GM18951 (cell line): ENCODE results near the gene XPO1.
"Not testable (repeated sequence)": the region's sequence is repeated elsewhere in the genome, so short reads cannot be mapped to it uniquely, and the experiment has no call there.

Experiments used
- POLR2A ChIP-seq: IDR thresholded peaks from 4 replicates; pipeline ENCODE4 v1.6.1; 2011; ENCODE audit warnings: mild to moderate bottlenecking; ENCODE audit not compliant: insufficient read length, insufficient read depth; ENCODE audit errors: extremely low read depth
- in situ Hi-C: fragments of 300-500 bp; cut with MboI; formaldehyde crosslinking; loops from one replicate; pipeline ENCODE4 v1.12.0; 2022; ENCODE audit warnings: low sequenced_read_pairs, mixed read lengths, inconsistent platforms; ENCODE audit not compliant: unreplicated experiment

XPO1 gene, protein sequence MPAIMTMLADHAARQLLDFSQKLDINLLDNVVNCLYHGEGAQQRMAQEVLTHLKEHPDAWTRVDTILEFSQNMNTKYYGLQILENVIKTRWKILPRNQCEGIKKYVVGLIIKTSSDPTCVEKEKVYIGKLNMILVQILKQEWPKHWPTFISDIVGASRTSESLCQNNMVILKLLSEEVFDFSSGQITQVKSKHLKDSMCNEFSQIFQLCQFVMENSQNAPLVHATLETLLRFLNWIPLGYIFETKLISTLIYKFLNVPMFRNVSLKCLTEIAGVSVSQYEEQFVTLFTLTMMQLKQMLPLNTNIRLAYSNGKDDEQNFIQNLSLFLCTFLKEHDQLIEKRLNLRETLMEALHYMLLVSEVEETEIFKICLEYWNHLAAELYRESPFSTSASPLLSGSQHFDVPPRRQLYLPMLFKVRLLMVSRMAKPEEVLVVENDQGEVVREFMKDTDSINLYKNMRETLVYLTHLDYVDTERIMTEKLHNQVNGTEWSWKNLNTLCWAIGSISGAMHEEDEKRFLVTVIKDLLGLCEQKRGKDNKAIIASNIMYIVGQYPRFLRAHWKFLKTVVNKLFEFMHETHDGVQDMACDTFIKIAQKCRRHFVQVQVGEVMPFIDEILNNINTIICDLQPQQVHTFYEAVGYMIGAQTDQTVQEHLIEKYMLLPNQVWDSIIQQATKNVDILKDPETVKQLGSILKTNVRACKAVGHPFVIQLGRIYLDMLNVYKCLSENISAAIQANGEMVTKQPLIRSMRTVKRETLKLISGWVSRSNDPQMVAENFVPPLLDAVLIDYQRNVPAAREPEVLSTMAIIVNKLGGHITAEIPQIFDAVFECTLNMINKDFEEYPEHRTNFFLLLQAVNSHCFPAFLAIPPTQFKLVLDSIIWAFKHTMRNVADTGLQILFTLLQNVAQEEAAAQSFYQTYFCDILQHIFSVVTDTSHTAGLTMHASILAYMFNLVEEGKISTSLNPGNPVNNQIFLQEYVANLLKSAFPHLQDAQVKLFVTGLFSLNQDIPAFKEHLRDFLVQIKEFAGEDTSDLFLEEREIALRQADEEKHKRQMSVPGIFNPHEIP (N-terminal part only)

DNA sequence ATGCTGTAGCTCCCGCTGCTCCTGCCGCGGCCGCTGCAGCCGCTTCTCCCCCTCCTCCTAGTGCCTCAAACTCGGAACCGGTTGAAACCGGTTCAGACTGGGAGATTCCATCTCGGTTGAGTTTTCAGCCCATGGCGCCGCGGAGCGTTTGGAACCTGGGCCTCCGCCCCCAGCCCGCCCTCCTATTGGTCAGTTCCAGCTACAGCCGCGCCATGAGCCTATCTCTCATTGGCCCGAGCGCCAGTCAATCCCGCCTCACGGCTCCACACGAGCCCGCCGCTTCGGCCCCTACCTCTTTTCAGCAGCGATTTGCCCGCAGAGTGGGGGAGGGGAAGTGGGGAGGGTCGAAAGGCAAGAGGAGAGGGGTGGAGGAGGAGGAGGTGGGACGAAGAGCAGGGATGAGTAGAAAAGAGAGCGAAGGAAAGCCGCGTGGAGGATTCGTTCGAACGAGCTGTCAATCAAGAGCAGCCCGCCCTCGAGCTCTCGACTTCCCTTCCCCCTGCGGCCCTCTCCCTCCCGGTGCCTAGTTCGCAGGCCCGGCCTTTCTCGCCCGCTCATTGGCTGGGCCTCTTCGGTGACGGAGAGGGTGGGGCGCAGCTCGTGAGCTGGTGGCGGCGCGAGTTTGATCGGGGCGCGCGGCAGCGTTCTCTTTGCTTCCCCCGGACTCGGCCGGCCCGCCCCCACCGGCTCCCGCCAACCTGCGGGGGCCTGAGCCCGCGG, at the start of gene XPO1:
XPO1 (minus strand) TSS at position 157 of the 720 bp plus-strand sequence. CDS start 4,459 bp downstream, outside the sequence.
- in situ Hi-C loops, result no loop called here
- TF ChIP-seq POLR2A, result peak; percentile 96

DNA sequence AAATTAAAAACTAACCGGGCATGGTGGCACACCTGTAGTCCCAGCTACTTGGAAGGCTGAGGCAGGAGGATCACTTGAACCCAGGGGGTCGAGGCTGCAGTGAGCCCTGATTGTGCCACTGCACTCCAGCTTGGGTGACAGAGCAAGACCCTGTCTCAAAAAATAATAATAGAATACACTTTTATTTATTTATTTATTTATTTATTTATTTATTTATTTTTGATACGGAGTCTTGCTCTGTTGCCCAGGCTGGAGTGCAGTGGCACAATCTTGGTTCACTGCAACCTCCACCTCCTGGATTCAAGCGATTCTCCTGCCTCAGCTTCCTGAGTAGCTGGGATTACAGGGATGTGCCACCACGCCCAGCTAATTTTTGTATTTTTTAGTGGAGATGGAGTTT, 48.8 kb upstream of the XPO1 start:
- in situ Hi-C loops, result not testable (repeated sequence)

DNA sequence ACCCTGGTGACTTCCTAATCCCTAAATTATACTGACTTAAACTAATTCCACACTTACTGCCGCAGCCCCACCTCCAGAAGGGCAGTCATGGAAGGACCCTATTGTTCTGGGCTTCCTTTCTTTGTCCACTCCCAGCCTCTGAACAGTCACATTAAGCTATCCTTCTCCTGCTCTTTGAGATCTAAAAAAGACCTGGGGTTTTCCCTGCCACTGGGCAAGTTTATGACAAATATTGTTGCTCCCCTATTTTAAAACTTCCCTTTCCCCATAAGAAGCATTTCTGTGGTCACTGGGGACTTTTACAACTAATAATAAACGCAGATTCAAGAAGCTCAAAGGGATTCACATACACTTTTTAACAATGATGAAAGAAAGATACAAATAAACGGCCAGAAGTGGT, 47.2 kb upstream of the XPO1 start:
- in situ Hi-C loops, result no loop called here
- TF ChIP-seq POLR2A, result no peak

DNA sequence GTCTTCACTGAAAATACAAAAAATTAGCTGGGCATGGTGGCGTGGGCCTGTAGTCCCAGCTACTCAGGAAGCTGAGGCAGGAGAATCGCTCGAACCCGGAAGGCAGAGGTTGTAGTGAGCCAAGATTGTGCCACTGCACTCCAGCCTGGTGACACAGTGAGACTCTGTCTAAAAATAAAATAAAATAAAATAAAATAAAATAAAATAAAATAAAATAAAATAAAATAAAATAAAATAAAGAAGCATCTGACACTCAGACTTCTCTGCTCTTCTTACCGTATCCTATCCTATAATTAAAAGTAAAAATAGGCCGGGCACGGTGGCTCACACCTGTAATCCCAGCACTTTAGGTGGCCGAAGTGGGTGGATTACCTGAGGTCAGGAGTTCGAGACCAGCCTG, 46.2 kb upstream of the XPO1 start:
- in situ Hi-C loops, result not testable (repeated sequence)

DNA sequence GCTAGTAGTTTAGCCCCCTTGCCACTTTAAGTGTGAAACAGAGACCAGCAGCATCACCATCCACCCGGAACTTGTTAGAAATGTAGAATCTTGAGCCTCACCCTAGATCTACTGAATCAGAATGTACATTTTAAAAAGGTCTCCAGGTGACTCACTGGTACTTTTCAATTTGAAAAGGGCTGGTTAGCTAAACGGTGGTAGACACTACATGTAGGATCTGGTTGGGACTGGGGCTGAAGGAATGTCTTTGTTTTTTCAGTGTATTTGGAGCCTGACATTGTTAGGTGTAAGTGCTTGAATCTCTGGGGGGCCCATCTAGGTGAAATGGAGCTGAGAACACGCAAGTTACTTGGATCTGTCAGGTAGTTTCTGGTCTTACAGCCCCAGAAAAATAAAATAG, 44.0 kb upstream of the XPO1 start:
- in situ Hi-C loops, result no loop called here

DNA sequence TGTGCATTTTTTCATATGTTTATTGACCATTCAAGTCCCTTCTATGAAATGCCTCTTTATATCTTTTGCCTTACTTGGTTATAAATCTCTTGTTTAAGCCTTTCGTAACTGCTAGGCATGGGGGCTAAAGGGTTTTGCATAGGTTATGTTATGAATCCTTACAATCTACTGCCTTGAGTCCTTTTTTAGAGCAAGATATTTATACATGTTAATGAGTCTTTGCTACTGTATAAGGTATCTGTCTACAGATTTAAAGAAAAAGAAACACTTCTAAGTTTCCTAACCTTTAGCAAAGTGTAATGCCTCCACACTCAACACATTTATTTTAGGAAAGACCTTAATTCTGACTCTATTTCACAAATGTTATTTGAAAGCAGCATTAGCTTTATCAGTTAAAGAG, 43.6 kb upstream of the XPO1 start:
- in situ Hi-C loops, result no loop called here
- TF ChIP-seq POLR2A, result no peak

More for the DNA sequence above, 44.0 kb upstream of the XPO1 start:
- no peak for TF ChIP-seq POLR2A

DNA sequence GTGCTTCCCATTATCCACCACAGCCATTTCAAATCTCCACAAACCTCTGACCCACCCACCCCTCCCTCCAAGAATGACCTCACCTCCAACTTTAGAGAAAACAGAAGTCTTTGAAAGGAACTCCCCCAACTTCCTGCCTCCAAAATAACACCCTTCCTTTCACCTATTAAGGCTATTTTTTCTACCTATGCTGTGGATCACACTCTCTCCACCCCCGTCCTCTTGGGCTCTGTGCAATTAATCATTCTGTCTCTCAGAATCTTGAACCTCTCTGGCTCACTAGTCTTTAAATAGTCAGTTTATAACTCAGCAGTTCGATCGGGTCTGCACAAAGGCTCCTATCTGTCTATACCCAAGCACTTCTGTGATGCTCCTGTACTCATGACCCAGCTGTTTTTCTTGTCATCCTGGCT, 37.3 kb upstream of the XPO1 start:
- TF ChIP-seq POLR2A, result no peak
- in situ Hi-C loops, result no loop called here

DNA sequence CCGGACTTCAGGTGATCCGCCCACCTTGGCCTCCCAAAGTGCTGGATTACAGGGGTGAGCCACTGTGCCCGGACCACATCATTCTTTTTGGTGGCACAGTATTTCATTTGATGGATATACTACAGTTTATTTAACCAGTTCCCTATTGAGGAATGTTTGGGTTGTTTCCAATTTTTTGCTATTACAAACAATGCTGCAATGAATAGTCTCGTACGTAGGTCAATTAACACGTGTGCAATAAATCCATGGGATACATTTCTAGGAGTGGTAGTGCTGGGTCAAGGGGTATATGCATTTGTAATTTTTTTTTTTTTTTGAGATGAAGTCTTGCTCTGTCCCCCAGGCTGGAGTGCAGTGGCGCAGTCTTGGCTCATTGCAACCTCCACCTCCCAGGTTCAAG, 28.4 kb upstream of the XPO1 start:
- in situ Hi-C loops, result no loop called here
- TF ChIP-seq POLR2A, result no peak

DNA sequence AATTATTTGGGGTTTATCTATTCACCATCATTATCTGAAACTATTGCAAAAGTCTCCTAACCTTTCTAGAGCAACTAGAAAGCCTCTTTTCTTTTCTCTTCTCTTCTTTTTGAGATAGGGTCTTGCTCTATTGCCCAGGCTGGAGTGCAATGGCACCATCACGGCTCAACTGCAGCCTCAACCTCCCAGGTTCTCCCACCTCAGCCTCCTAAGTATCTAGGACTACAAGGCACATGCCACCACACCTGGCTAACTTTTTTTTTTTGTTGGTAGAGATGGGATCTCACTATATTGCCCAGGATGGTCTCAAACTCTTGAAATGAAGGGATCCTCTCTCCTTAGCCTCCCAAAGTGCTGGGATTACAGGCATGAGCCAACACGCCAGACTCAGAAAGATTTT, 24.5 kb upstream of the XPO1 start:
- TF ChIP-seq POLR2A, result no peak
- in situ Hi-C loops, result no loop called here

DNA sequence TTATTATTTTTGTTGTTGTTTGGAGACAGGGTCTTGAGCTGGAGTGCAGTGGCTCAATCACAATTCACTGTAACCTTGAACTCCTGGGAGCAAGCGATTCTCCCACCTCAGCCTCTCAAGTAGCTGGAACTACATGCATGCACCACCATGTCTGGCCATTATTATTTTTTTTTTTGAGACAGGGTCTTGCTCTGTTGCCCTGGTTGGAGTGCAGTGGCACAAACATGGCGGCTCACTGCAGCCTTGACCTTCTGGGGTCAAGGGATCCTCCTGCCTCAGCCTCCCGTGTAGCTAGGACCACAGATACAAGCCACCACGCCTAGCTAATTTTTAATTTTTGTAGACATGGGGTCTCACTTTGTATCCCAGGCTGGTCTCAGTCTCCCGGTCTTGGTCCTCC, 20.0 kb upstream of the XPO1 start:
- no peak for TF ChIP-seq POLR2A
- in situ Hi-C loops, result no loop called here

DNA sequence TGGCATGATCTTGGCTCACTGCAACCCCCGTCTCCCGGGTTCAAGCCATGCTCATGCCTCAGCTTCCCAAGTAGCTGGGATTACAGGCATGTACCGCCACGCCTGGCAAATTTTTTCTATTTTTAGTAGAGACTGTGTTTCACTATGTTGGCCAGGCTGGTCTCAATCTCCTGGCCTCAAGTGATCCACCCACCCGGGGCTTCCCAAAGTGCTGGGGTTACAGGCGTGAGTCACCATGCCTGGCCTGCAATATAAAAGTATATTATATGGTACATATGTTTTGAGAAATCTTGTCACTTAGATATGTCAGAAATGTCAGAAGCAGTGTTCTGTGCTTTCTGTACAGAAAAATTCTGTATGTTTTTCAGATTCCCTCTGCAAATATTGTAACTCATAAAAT, 19.2 kb upstream of the XPO1 start:
- no peak for TF ChIP-seq POLR2A
- in situ Hi-C loops, result no loop called here

DNA sequence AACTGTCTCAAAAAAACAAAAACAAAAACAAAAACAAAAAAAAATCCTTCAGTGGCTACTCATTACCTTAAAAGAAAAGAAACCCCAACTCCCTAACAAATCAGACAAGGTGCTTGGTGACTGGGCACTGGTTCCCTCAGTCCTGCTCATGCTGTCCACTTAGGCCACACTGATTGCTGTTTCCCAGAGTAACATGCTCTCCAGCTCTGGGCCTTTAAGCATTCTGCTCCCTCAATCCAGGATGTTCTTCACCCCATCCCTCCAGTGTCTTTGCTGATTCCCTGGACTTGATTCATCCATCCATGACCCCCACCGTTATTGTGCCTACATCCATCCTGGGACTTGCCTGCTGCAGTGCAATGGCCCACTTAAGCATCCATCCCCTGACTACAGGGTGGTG, 16.4 kb upstream of the XPO1 start:
- in situ Hi-C loops, result no loop called here
- TF ChIP-seq POLR2A, result no peak

DNA sequence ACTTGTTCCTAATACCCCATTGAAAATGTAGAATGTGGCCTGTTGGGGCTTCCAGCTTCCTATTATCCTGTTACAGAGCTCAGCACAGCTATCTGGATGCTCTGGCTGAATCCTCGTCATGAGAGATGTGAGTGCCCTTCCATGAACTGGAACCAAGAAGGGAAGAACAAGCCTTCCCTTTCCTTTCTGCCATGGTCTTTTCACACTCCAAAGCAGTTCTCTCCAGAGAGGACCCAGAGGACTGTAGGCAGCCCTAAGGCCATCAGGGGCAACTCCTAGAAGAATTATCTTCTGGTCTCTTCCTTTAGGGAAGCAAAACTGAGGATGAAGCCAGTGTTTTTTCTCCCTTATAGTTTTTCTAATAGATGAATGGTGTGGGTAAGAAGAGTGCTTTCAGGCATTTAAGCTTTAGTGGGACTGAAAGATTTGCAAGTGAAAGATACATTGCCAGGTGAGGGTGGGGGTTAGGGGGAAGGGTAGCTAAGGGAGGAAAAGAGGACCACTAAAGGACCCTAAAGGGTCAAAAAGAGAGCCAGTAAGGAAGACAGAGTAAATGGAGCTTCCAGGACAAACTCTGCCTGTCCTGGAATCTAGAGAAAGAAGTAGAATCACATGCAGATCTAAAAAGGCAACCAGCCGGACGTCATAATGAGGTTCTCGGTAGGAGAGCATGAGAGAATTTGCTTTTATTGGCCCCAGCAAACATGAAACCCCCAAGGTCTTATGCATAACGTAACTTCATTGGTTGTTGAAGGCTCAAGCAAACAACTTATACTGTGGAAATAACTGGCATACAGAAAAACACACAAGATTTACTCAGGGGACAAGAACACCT, 12.4 kb upstream of the XPO1 start:
- in situ Hi-C loops, result no loop called here
- TF ChIP-seq POLR2A, result no peak
